Upper lobe of left lung (tissue), 4 donors: Measurements from ENCODE around the gene ZNF74.
"Not testable (repeated sequence)": the region's sequence is repeated elsewhere in the genome, so short reads cannot be mapped to it uniquely, and the experiment has no call there.

ENCODE experiments used
- POLR2A ChIP-seq, 4 donors: fragments of 450-650 bp; IDR thresholded peaks; one replicate each; pipeline ENCODE4 v1.5.1; 2016 to 2017; ENCODE audit warnings: antibody characterized with exemption in 4 of 4, mild to moderate bottlenecking in 2 of 4
- POLR2AphosphoS5 ChIP-seq, 2 donors: sonication (generic); formaldehyde crosslinking; IDR thresholded peaks; one replicate each; pipeline ENCODE4 v1.5.1; 2017; ENCODE audit warnings: antibody characterized with exemption in 2 of 2

- TF ChIP-seq POLR2AphosphoS5, POLR2A (IDR thresholded peaks at IDR 0.05): not testable (repeated sequence)
Observed at GRCh38 chr22:20451129-20451778, 57.3 kb downstream of the ZNF74 start.
